IMR-90 (cell line): Measurements from ENCODE around the gene ITIH5. TPM values are rescaled to one million over a fixed set of nuclear protein-coding genes. Genes with fewer than 3 reads are reported as not detected.

Experiments used
- ATAC-seq: fragments of 200-7000 bp; cut with Tn5 transposase; 2 replicates; pipeline ENCODE4 v1.9.1; 2020; ENCODE audit warnings: low read depth, mild to moderate bottlenecking, moderate library complexity
- BruUV-seq: library from RNA; stranded (reverse); fragments of 400-500 nt; replicated peaks from 2 replicates; lab custom pipeline; 2021; lab: Mats Ljungman, UMichigan
- CTCF ChIA-PET: fragments of 300-600 bp; formaldehyde crosslinking; extraction: SDS; loops from one replicate; lab custom pipeline; 2021; ENCODE audit warnings: antibody characterized with exemption; lab: Yijun Ruan, JAX
- POLR2A ChIA-PET: fragments of 300-600 bp; sonication (Branson Sonifier 250); formaldehyde crosslinking; loops from one replicate; lab custom pipeline; 2022; ENCODE audit warnings: antibody characterized with exemption; ENCODE audit not compliant: unreplicated experiment; lab: Charles Lee
- DNase-seq: peaks from one replicate; pipeline ENCODE4 v3.0.0; 2013
- H2AFZ ChIP-seq: replicated peaks from 2 replicates; pipeline ENCODE3; 2013; ENCODE audit warnings: low read length, mild to moderate bottlenecking; ENCODE audit not compliant: poor library complexity
- H2AK5ac ChIP-seq: 2 replicates; pipeline ENCODE4 v1.6.1; 2013; ENCODE audit warnings: low read depth, low read length, inconsistent platforms
- H2AK9ac ChIP-seq: replicated peaks from 2 replicates; pipeline ENCODE3; 2013; ENCODE audit warnings: mild to moderate bottlenecking, low read depth, low read length, moderate library complexity; ENCODE audit not compliant: poor library complexity
- H2BK120ac ChIP-seq: 2 replicates; pipeline ENCODE4 v1.6.1; 2013; ENCODE audit warnings: low read depth, low read length, inconsistent platforms
- H2BK15ac ChIP-seq: 3 replicates; pipeline ENCODE4 v1.6.1; 2013; ENCODE audit warnings: low read depth, low read length, inconsistent platforms
- H2BK20ac ChIP-seq: 2 replicates; pipeline ENCODE4 v1.6.1; 2013; ENCODE audit warnings: low read depth, mild to moderate bottlenecking, inconsistent platforms, low read length, moderate library complexity
- H2BK5ac ChIP-seq: 2 replicates; pipeline ENCODE4 v1.6.1; 2013; ENCODE audit warnings: mild to moderate bottlenecking, low read depth, low read length, inconsistent platforms; ENCODE audit not compliant: poor library complexity, severe bottlenecking
- H3K14ac ChIP-seq: replicated peaks from 2 replicates; pipeline ENCODE4 v1.6.1; 2013; ENCODE audit warnings: low read depth, low read length, inconsistent platforms
- H3K18ac ChIP-seq: 2 replicates; pipeline ENCODE4 v1.6.1; 2013; ENCODE audit warnings: low read depth, low read length, control low read depth
- H3K23ac ChIP-seq: 2 replicates; pipeline ENCODE4 v1.6.1; 2013; ENCODE audit warnings: low read depth, low read length, inconsistent platforms
- H3K27ac ChIP-seq: 2 replicates; pipeline ENCODE4 v1.5.1; 2013; ENCODE audit warnings: mild to moderate bottlenecking, control low read depth, low read length; ENCODE audit not compliant: insufficient read depth
- H3K27me3 ChIP-seq: 2 replicates; pipeline ENCODE4 v1.6.1; 2013; ENCODE audit warnings: low read length; ENCODE audit not compliant: control insufficient read depth, insufficient read depth
- H3K36me3 ChIP-seq: 2 replicates; pipeline ENCODE4 v1.6.1; 2013; ENCODE audit warnings: low read length, mixed read lengths; ENCODE audit not compliant: control insufficient read depth, insufficient read depth
- H3K4ac ChIP-seq: 2 replicates; pipeline ENCODE4 v1.6.1; 2013; ENCODE audit warnings: low read depth, low read length, inconsistent platforms
- H3K4me1 ChIP-seq: 2 replicates; pipeline ENCODE4 v1.6.1; 2013; ENCODE audit warnings: low read length, mixed read lengths; ENCODE audit not compliant: control insufficient read depth, insufficient read depth
- H3K4me2 ChIP-seq: 2 replicates; pipeline ENCODE4 v1.6.1; 2013; ENCODE audit warnings: low read depth, mild to moderate bottlenecking, control low read depth, low read length, moderate library complexity
- H3K4me3 ChIP-seq: 2 replicates; pipeline ENCODE4 v1.5.1; 2013; ENCODE audit warnings: low read depth, mild to moderate bottlenecking, control low read depth, low read length, moderate library complexity; ENCODE audit not compliant: insufficient read depth
- H3K56ac ChIP-seq: 2 replicates; pipeline ENCODE4 v1.6.1; 2013; ENCODE audit warnings: low read length, inconsistent platforms; ENCODE audit not compliant: insufficient read depth; ENCODE audit errors: extremely low read depth
- H3K79me1 ChIP-seq, 2 experiments: 2 replicates each; pipeline ENCODE4 v1.6.1; 2013; ENCODE audit warnings: low read length in 2 of 2, inconsistent platforms in 1 of 2, low read depth in 1 of 2
- H3K9ac ChIP-seq: 2 replicates; pipeline ENCODE4 v1.6.1; 2013; ENCODE audit warnings: low read depth, low read length, control low read depth
- H3K9me1 ChIP-seq: 2 replicates; pipeline ENCODE4 v1.6.1; 2013; ENCODE audit warnings: low read length, inconsistent platforms; ENCODE audit not compliant: insufficient read depth
- H3K9me3 ChIP-seq: 2 replicates; pipeline ENCODE4 v1.6.1; 2013; ENCODE audit warnings: low read length; ENCODE audit not compliant: control insufficient read depth, insufficient read depth
- H4K20me1 ChIP-seq: 2 replicates; pipeline ENCODE4 v1.6.1; 2013; ENCODE audit warnings: low read length, inconsistent platforms; ENCODE audit not compliant: insufficient read depth
- H4K5ac ChIP-seq: 2 replicates; pipeline ENCODE4 v1.6.1; 2013; ENCODE audit warnings: mild to moderate bottlenecking, low read depth, low read length, control low read depth
- H4K8ac ChIP-seq, 2 experiments: 2 replicates each; pipeline ENCODE4 v1.6.1; 2013; ENCODE audit warnings: low read depth in 2 of 2, low read length in 2 of 2, control low read depth in 1 of 2, inconsistent platforms in 1 of 2
- H4K91ac ChIP-seq: 2 replicates; pipeline ENCODE4 v1.6.1; 2013; ENCODE audit warnings: low read depth, low read length, inconsistent platforms; ENCODE audit not compliant: insufficient read depth
- BHLHE40 ChIP-seq: fragments of 150-350 bp; IDR thresholded peaks from 2 replicates; pipeline ENCODE4 v1.6.1; 2016; ENCODE audit warnings: mild to moderate bottlenecking, low read depth, low read length
- CHD1 ChIP-seq: IDR thresholded peaks from 2 replicates; pipeline ENCODE4 v1.6.1; 2012; ENCODE audit warnings: low read depth, low read length, improper control_type of control experiment
- MAZ ChIP-seq: IDR thresholded peaks from 2 replicates; pipeline ENCODE4 v1.6.1; 2012; ENCODE audit warnings: low read depth, mild to moderate bottlenecking, low read length, improper control_type of control experiment, moderate library complexity, borderline replicate concordance
- POLR2A ChIP-seq: IDR thresholded peaks from 2 replicates; pipeline ENCODE4 v1.6.1; 2012; ENCODE audit warnings: mild to moderate bottlenecking, low read depth, low read length
- RCOR1 ChIP-seq: IDR thresholded peaks from 2 replicates; pipeline ENCODE4 v1.6.1; 2012; ENCODE audit warnings: mild to moderate bottlenecking, low read length, improper control_type of control experiment; ENCODE audit not compliant: insufficient replicate concordance
- WGBS, 2 experiments: methylation state at CpG; one replicate each; pipeline versions ENCODE4 v1.1.5 to v1.1.7; 2013; ENCODE audit warnings: missing lambda C conversion rate in 2 of 2; ENCODE audit not compliant: insufficient read length in 1 of 2; ENCODE audit errors: extremely low coverage in 2 of 2; 5-methylcytosine and 5-hydroxymethylcytosine counted together
- dilution Hi-C: fragments of 300-500 bp; cut with HindIII; formaldehyde crosslinking; loops from one replicate; pipeline ENCODE4 v1.14.3; 2018; ENCODE audit warnings: low sequenced_read_pairs; ENCODE audit not compliant: unreplicated experiment
- in situ Hi-C: fragments of 300-500 bp; cut with MboI; formaldehyde crosslinking; loops from 3 replicates; pipeline ENCODE4 v1.14.3; 2019; ENCODE audit warnings: low sequenced_read_pairs, inconsistent platforms, mixed read lengths
- intact Hi-C: fragments of 100-400 bp; cut with micrococcal nuclease; formaldehyde crosslinking; loops from 2 replicates; pipeline ENCODE4 v1.10.0; 2022
- polyA plus RNA-seq, 3 experiments: library from polyadenylated mRNA; depleted of rRNA; stranded (reverse); fragments of >200 nt; gene quantifications; 2 replicates each; pipeline ENCODE4 v1.2.3, GENCODE V29; 2012; ENCODE audit warnings: low replicate concordance in 1 of 3
- total RNA-seq: library from RNA; depleted of rRNA; stranded (reverse); fragments of >200 nt; gene quantifications from 2 replicates; pipeline ENCODE4 v1.2.3, GENCODE V29; 2012
- TF ChIP-seq, protein P1 (sequence below): fragments of 150-350 bp; IDR thresholded peaks from 2 replicates; pipeline ENCODE4 v1.6.1; 2017; ENCODE audit warnings: mild to moderate bottlenecking, antibody characterized with exemption, low read length, low read depth

ITIH5 gene
- total and polyA plus RNA-seq, 2 of the 4 experiments (the other 2 are of a cell fraction), result under 0.01 to 0.07 TPM

- Histone ChIP-seq H2AFZ (no peak overlapping the region), H3K4me2 (no peak overlapping the region), H4K5ac (no peak overlapping the region), H3K56ac (no peak overlapping the region), H2AK9ac (no peak overlapping the region), H2AK5ac (no peak overlapping the region), H3K18ac (no peak overlapping the region), H2BK120ac (no peak overlapping the region), H3K4ac (no peak overlapping the region), H3K27me3 (peaks cover 4% of the 10 kb centered on the region; the same call in 1 of the 2 replicates), H2BK20ac (no peak overlapping the region), H3K36me3 (no peaks in the 10 kb centered on the region), H3K14ac (no peak overlapping the region), H4K20me1 (no peaks in the 10 kb centered on the region), H3K9ac (no peak overlapping the region), H3K79me1 (no peaks in the 10 kb centered on the region), H3K23ac (no peak overlapping the region), H3K9me3 (no peaks in the 10 kb centered on the region), H3K4me3 (no peak overlapping the region), H4K8ac (no peak overlapping the region), H3K9me1 (no peaks in the 10 kb centered on the region), H4K91ac (no peak overlapping the region), H2BK5ac (no peak overlapping the region), H3K27ac (no peak overlapping the region), H2BK15ac (no peak overlapping the region), H3K4me1 (no peaks in the 10 kb centered on the region)
- intact Hi-C loops (no loop called here), dilution Hi-C loops (no loop called here), in situ Hi-C loops (no loop called here)
- DNase-seq (no peak), ATAC-seq (no peak)
- ChIA-PET CTCF (no interaction called here), POLR2A (no interaction called here)
- WGBS, 2 experiments, result no CpG with 5 or more reads among the region's 6 CpGs
- TF ChIP-seq MAZ (no peak), POLR2A (no peak), CHD1 (no peak), RCOR1 (no peak), BHLHE40 (no peak)
- TF ChIP-seq, protein P1, sequence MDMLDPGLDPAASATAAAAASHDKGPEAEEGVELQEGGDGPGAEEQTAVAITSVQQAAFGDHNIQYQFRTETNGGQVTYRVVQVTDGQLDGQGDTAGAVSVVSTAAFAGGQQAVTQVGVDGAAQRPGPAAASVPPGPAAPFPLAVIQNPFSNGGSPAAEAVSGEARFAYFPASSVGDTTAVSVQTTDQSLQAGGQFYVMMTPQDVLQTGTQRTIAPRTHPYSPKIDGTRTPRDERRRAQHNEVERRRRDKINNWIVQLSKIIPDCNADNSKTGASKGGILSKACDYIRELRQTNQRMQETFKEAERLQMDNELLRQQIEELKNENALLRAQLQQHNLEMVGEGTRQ, result no peak
- BruUV-seq, result no TSS peak
Observed at GRCh38 chr10:7587865-7588188, 78.9 kb downstream of the ITIH5 start.
